Measurements from ENCODE around the gene HEATR3.

HEATR3 gene

DNA sequence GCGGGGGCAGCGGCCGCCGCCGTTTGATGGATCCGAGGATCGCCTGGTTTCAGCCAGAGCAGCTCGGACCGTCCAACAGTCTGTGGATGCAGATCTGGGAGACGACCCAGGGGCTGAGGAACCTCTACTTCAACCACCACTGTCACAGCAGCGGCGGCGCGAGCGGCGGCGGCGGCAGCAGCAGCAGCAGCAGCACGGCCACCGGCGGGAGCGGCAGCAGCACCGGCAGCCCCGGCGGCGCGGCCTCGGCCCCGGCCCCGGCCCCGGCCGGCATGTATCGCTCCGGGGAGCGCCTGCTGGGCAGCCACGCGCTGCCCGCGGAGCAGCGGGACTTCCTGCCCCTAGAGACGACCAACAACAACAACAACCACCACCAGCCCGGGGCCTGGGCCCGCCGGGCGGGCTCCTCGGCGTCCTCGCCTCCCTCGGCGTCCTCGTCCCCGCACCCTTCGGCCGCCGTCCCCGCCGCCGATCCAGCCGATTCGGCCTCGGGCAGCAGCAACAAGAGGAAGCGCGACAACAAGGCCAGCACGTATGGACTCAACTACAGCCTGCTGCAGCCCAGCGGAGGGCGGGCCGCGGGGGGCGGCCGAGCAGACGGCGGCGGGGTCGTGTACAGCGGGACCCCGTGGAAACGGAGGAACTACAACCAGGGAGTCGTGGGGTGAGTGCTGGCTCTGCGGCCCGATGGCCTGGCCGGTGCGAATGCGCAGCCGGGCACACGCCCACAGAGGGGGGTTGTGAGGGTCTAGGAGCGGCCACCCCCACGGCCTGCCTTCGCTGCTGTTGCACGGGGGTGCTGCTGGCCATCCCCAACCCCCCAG, 88.0 kb downstream of the HEATR3 start:
- DNase-seq, result peak; percentile 27 to 44

DNA sequence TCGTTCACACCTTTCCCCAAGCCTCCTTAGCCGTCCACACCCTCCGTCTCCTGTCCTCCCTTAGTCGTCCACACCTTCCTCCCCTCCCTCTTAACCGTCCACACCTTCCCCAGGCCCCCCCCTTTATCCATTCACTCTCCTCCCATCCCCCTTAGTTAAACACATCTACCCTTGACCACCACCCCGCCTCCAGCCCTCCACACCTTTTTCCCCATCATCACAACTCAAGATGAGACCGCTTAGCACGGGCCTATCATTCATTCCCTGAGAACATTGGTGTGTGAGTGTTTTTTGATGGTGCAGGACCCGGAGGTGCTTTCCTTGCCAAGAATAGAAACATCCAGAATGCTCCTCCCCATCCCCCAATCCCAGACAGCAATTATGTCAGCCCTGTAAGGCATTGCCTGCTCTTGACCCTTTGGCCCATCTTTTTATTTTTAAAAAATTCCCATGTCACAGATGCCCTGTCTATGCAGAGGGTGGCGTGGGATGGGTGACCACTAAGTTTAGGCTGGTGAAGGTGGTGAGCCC, 88.7 kb downstream of the HEATR3 start:
- DNase-seq, result no peak

DNA sequence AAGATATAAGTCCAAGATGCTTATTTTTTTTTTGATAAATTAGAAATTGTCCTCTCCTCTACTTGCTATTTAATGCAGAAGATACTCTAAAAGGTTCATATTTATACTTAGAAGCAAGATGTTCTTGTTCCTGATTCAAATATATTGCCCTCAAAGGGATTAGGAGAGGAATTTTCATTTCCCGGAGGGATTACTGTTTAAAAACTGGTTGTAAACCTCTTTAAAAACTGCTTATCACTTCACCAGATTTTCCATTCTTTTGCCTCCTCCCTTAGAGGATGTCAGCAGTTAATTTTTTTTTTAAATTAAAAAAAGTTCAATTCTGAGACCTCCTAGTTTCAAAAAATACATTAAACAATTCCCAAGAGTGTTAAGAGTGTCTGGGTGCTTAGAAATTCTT, 90.2 kb downstream of the HEATR3 start:
- no peak for DNase-seq
